Panc1 (cell line): Measurements from ENCODE around the gene TP63. TPM values are rescaled to one million over a fixed set of nuclear protein-coding genes. Genes with fewer than 3 reads are reported as not detected.

Source experiments
- ATAC-seq: fragments of 200-7000 bp; cut with Tn5 transposase; 2 replicates; pipeline ENCODE4 v1.9.1; 2020; ENCODE audit warnings: mild to moderate bottlenecking, moderate library complexity
- BruUV-seq: library from RNA; stranded (reverse); fragments of 400-500 nt; replicated peaks from 2 replicates; lab custom pipeline; 2021; lab: Mats Ljungman, UMichigan
- CTCF ChIA-PET: fragments of 300-600 bp; sonication (Branson Sonifier 250); formaldehyde crosslinking; loops from one replicate; lab custom pipeline; 2022; ENCODE audit warnings: antibody characterized with exemption; lab: Charles Lee
- POLR2A ChIA-PET: fragments of 300-600 bp; sonication (Branson Sonifier 250); formaldehyde crosslinking; loops from one replicate; lab custom pipeline; 2022; ENCODE audit warnings: antibody characterized with exemption; lab: Charles Lee
- DNase-seq: peaks from one replicate; pipeline ENCODE4 v3.0.0-alpha.2; 2010; ENCODE audit warnings: low read depth, low spot score
- H3K27ac ChIP-seq: 2 replicates; pipeline ENCODE4 v1.5.1; 2011; ENCODE audit warnings: mild to moderate bottlenecking, low read length, inconsistent platforms
- H3K27me3 ChIP-seq: fragments of 200-500 bp; sonication (Bioruptor generic); 2 replicates; pipeline ENCODE4 v1.6.0; 2014; ENCODE audit warnings: low read length, inconsistent platforms; ENCODE audit not compliant: control insufficient read depth, insufficient read depth
- H3K36me3 ChIP-seq: fragments of 200-500 bp; sonication (Bioruptor generic); 2 replicates; pipeline ENCODE4 v1.5.1; 2014; ENCODE audit warnings: inconsistent platforms, mild to moderate bottlenecking, low read length, moderate library complexity; ENCODE audit not compliant: control insufficient read depth, insufficient read depth
- H3K4me1 ChIP-seq: 2 replicates; pipeline ENCODE4 v1.5.1; 2011; ENCODE audit warnings: inconsistent platforms, mild to moderate bottlenecking, low read length, moderate library complexity; ENCODE audit not compliant: control insufficient read depth, insufficient read depth
- H3K4me3 ChIP-seq, 2 experiments: 2 replicates each; pipeline ENCODE4 v1.5.1; 2011 to 2012; ENCODE audit warnings: low read depth in 2 of 2, low read length in 2 of 2, mild to moderate bottlenecking in 2 of 2, inconsistent platforms in 1 of 2, moderate library complexity in 1 of 2
- H3K9me3 ChIP-seq: fragments of 200-500 bp; sonication (Bioruptor generic); 2 replicates; pipeline ENCODE4 v1.5.1; 2014; ENCODE audit warnings: low read depth, mild to moderate bottlenecking, inconsistent platforms, low read length, moderate library complexity; ENCODE audit not compliant: control insufficient read depth, insufficient read depth
- CTCF ChIP-seq: fragments of 450-650 bp; IDR thresholded peaks from 2 replicates; pipeline ENCODE4 v1.5.1; 2017; ENCODE audit warnings: mild to moderate bottlenecking
- POLR2AphosphoS5 ChIP-seq: IDR thresholded peaks from 2 replicates; pipeline ENCODE4 v1.6.1; 2012; ENCODE audit warnings: mild to moderate bottlenecking, low read depth, low read length, moderate library complexity
- REST ChIP-seq, 2 experiments: IDR thresholded peaks; 2 replicates each; pipeline ENCODE4 v1.6.1; 2011 to 2012; ENCODE audit warnings: low read depth in 2 of 2, control low read depth in 1 of 2, low read length in 1 of 2, mild to moderate bottlenecking in 1 of 2, moderate library complexity in 1 of 2; ENCODE audit not compliant: insufficient read depth in 1 of 2
- SIN3A ChIP-seq: IDR thresholded peaks from 2 replicates; pipeline ENCODE4 v1.6.1; 2012; ENCODE audit warnings: low read depth, mild to moderate bottlenecking, low read length, moderate library complexity, borderline replicate concordance; ENCODE audit not compliant: insufficient read depth
- TCF7L2 ChIP-seq: IDR thresholded peaks from 2 replicates; pipeline ENCODE4 v1.6.1; 2011; ENCODE audit warnings: mild to moderate bottlenecking, low read depth, low read length, inconsistent platforms
- in situ Hi-C: cut with HindIII; loops from 2 replicates; pipeline ENCODE4 v1.10.0; 2016; ENCODE audit warnings: low sequenced_read_pairs, low pct_unique_long_range_greater_than_20kb
- intact Hi-C: fragments of 100-400 bp; cut with micrococcal nuclease; formaldehyde crosslinking; loops from one replicate; pipeline ENCODE4 v1.10.0; 2022; ENCODE audit not compliant: unreplicated experiment
- total RNA-seq: library from RNA; stranded (reverse); gene quantifications from one replicate; pipeline ENCODE4 v1.2.1, GENCODE V29; 2021; ENCODE audit not compliant: unreplicated experiment

TP63 gene
- total RNA-seq, 1 experiment from 2014 or later, result 0.51 TPM

GRCh38 chr3:189683546-189684255 lies 52.5 kb downstream of the TP63 start:
- CTCF ChIA-PET, result no interaction called here

GRCh38 chr3:189684317-189684716 lies 53.1 kb downstream of the TP63 start:
- ChIA-PET POLR2A (no interaction called here), CTCF (no interaction called here)
- DNase-seq (no peak), ATAC-seq (no peak)
- in situ Hi-C loops (no loop called here), intact Hi-C loops (no loop called here)
- BruUV-seq, result no TSS peak
- H3K27me3 ChIP-seq, result no peaks in the 10 kb centered on the region
- no peaks in the 10 kb centered on the region for H3K9me3 ChIP-seq
- H3K27ac ChIP-seq, result no peak overlapping the region
- H3K4me1 ChIP-seq, result no peaks in the 10 kb centered on the region
- no peaks in the 10 kb centered on the region for H3K36me3 ChIP-seq
- no peak overlapping the region for H3K4me3 ChIP-seq
- no peak for TF ChIP-seq POLR2AphosphoS5
- TF ChIP-seq CTCF, result no peak
- TF ChIP-seq SIN3A, result no peak
- no peak for TF ChIP-seq TCF7L2
- no peak for TF ChIP-seq REST (IDR thresholded peaks at IDR 0.05; ENCODE audit: insufficient read depth in 1 of 2, low read depth in 2 of 2, low read length in 1 of 2)

More at GRCh38 chr3:189683546-189684255, 52.5 kb downstream of the TP63 start:
- intact Hi-C loops (no loop called here), in situ Hi-C loops (no loop called here)
- TF ChIP-seq SIN3A (no peak), POLR2AphosphoS5 (no peak), CTCF (no peak)
- no peaks in the 10 kb centered on the region for H3K36me3 ChIP-seq
- no peaks in the 10 kb centered on the region for H3K4me1 ChIP-seq
- H3K9me3 ChIP-seq, result no peaks in the 10 kb centered on the region
- H3K27me3 ChIP-seq, result no peaks in the 10 kb centered on the region
- POLR2A ChIA-PET, result no interaction called here
- no peak overlapping the region for H3K4me3 ChIP-seq
- no peak overlapping the region for H3K27ac ChIP-seq
- ATAC-seq, result no peak
- BruUV-seq, result no TSS peak
- no peak for DNase-seq
